Brain pericyte (primary cell): ENCODE results near the gene SAP30.

ENCODE experiments used
- DNase-seq: peaks from one replicate; pipeline ENCODE4 v3.0.0-alpha.2; 2012; ENCODE audit warnings: low read depth, low spot score

The SAP30 gene, protein sequence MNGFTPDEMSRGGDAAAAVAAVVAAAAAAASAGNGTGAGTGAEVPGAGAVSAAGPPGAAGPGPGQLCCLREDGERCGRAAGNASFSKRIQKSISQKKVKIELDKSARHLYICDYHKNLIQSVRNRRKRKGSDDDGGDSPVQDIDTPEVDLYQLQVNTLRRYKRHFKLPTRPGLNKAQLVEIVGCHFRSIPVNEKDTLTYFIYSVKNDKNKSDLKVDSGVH

DNA sequence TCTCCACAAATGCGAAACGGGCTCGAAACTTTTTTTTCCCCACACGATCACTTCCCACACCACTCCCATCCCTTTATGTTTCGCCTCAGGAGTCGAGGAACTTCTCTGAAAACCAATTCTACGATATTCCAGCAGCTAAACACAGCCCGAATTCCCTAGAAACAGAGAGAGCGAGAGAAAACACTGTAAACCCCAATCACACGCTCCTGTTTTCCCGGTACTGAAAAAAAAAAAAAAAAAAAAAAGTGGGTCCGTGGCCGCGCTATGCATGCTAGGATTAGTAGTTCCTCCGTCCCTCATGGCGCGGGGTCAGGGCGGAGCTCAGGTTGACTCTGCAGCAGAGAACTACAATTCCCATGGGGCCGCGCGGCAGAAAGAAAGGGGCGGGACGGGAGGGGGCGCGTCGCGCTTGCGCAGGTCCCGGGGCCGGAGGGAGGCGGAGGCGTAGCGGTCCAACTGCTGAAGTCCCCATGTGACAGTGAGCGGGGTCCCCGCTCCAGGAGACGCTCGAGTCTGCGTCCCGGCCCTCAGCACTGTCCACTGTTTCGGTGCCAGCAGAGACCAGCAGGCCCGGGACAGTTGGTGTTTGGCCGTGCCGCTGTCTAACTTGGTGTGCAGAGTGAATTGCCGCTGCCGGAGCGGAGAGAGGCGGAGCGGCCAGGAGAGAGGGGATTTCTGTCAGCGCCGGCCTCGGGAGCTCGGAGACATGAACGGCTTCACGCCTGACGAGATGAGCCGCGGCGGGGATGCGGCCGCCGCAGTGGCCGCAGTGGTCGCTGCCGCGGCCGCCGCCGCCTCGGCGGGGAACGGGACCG is at the start of gene SAP30:
Gene SAP30, plus strand, starts transcription at position 478 of the 815 bp plus-strand sequence. Its CDS starts 229 bp downstream, at position 707.
- DNase-seq = peak; percentile 93

DNA sequence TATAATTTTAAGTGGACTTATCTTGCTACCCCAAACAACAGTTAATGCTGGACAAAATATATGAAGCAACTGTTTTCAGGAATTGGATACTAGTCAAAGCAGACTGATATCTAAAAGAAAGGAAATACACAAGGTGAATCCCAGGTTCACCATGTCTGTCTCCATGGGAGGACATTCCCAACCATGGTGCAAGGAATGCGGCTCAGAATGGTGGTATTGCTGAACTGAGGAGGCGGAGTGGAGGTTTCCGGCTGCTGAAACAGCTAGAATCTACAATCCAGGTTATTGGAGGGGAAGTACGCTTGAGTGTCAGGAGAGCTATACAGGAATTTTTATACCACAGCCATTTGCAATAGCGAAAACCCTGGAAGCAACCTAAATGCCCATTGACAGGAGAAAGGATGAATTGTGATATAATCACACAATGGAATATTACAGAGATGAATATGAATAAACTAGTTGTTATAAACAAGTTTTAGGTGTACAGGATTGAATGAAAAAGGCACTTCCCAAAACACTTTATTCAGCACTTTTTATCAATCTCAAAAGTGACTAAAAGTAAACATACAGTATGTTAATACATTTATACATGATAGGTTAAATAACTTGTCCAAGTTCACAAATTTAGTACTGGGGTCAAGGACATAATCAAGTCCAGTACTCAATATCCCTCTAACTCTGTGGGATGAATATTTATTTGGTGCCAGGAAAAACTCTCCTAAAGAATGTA is 45.6 kb upstream of the SAP30 start:
- no peak for DNase-seq

DNA sequence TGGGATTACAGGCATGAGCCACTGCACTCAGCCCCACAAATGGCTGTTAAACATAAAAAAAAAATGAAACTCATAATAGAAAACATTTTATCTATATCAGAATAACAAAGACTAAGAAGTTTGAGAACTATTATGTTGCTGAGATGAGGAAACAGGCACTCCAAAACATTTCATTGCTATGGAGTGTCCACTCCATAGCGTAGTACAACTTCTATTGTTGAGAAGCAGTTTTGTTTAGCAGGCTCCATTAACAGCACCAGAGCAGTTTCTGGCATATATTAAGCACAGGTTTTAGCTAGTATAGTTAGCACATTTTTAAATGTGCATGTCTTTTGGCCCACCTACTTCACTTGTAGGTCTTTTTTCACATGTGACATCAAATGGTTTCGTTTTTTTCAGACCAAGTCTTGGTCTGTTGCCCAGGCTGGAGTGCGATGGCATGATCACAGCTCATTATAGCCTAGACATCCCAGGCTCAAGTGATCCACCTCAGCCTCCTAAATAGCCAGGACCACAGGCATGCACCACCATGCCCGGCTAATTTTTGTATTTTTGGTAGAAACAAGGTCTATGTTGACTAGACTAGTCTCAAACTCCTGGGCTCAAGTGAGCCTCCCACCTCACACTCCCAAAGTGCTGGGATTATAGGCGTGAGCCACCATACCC is 42.4 kb upstream of the SAP30 start:
- DNase-seq = no peak

DNA sequence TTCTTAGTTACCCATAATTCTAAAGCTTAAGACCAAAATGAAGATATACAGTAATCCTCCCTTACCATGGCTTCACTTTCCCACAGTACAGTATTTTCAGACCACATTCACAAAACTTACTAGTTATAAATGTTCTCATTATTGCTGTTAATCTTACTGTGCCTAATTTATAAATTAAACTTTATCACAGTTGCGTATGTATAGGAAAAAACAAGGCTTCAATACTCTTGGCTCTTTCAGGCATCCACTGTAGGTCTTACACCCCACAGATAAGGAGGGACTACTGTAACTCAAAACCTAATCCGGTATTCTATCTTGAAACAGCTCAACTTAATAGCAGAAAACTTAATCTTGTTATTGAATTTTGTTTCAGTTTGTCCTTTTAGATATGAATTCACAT is 40.2 kb upstream of the SAP30 start:
- no peak for DNase-seq

DNA sequence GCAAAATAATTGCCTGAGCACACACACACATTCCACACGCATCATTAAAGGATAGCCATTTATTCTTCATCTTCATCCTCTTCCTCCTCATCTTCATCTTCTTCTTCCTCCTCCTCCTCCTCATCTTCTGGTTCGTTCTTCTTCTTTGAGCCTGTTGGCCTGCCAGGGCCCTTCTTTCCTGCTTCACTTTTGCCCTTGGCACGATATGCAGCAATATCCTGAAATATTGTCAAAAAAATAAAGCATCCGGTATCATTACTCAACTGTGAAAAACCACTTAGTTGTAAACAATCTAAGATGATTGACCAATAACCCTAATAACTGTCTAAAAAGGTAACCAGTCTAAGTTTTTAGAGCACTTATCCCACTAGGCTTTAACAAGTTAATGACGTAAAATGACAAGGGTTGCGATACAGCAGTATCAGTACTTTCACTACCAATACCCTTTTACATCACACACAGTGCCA is 38.7 kb upstream of the SAP30 start:
- DNase-seq = no peak

DNA sequence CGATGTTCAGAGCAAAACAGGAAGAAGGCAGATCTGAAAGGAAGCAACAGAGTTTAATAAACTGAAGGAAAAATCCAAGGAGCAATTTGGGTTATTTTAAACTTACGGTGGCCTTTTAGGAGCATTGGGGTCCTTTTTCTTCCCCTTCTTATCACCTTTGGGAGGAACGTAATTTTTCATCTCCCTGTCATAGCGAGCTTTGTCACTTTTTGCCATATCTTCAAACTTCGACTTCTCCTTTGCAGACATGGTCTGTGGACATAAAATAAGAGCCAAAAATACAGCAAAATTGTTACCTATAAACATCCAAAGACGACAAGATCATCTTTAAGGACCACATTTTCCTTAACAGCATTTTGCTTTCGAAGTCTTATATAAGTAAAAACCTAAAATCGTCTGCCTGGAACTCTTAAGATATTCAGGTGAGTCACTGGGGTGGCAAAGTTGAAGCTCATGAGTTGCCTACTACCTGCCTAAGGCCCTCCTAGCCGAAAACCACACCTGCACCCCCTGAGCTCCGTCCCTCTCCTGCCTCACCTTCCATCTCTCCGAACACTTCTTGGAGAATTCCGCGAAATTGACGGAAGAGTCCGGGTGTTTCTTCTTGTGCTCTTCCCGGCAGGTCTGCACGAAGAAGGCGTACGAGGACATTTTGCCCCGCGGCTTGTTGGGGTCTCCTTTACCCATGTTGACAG is 37.6 kb upstream of the SAP30 start:
- no peak for DNase-seq

DNA sequence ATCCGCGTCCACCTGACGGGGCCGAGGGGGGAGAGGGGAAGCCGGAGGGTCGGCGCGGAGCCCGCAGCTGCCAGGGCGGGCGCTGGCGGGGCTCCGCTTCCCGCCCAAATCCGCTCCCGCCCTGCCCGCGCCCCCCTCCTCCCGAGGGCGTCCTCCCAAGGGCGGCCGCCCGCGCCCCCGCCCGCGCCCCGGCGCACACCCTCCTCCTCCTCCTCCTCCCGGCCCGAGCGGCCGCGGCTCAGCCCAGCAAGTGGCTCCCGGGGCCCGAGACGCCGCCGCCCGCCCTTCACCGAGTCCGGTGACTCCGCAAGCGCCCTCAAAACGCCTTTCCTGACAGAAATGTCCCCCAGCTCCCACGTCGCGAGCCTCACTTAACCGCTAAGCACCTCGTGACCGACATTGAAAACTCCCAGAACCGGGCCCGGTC is 37.1 kb upstream of the SAP30 start:
- DNase-seq = no peak

DNA sequence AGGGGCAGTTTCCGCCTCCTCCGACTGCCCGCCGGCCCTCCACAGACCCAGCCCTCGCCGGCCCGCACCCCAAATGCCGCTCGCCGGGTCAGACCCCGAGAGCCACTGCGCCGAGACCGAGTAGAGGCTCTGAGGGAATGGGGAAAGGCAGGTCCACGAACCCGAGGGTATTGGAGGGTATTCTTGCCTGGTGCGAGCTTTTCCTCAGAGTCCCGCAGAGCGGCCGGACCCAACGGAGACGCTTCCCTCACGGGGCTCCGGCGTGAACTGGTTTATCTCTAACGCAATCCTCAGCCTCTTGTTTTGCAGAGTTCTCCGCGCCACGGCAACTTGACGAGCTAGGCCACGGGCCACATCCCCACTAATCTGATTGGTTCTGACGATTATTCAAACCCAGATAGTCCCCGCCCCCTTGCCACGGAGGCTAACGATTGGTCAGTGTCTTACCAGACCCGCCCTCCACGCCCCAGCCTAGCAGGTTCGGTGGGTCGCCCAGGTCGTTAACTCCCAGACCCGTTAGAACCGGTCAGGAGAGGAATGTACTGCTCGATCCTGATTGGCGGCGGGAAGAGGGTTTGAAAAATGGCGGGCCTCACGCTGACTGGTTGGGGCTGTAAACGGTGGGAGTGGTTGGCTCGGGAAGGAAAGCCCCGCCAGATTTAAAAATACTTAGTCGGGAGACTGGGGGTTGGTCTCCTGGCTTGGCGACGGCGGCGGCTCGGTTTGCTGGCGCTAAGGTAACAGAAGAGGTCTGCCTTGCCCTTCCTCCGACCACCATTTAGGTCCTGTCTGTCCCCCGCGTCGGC is 36.5 kb upstream of the SAP30 start, which contains the start of gene HMGB2:
Gene HMGB2, minus strand, starts transcription at position 274 of the 806 bp plus-strand sequence. CDS start 709 bp downstream, outside the sequence.
- DNase-seq = peak; percentile 100

DNA sequence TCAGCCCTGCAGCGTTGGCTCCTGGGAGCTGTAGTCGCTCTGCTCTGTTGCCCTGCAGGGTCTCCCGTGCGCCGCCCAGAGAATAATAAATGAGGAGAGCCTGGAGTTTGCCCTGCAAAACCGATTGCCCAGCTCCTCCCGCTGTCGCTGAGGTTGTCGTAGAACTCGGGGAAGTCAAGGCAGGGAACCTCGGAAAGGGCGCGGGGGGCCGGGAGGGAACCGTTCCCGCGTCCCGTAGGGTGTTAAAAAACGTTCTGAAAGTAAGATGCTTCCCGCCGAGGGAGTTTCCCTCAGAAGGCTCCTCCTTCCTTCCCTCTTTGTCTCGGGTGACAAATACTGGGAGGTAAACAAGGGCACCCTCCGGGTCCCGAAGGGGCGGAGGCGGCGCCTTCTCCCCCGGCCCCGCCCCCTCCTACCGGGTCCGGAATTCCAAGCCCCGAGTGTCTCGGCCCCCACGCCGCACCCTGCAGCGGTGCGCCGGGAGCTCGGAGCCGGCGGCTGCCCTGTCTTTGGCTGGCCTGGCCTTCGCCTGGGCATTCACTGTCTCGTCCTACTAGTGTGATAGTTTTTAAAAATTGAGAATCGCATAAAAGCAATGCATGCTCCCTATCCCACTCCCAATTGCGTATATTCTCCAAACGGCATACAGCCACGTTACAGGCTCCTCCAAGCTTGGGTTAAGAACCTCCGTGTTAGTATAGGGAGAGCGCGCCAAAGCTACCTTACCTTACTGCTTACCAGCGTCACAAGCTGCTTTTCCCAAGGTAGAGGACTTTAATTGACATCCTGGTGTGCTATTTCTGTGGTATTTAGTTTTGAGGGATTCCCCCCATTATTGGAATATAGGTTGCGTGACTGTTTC is 35.6 kb upstream of the SAP30 start:
- DNase-seq = peak; percentile 12

DNA sequence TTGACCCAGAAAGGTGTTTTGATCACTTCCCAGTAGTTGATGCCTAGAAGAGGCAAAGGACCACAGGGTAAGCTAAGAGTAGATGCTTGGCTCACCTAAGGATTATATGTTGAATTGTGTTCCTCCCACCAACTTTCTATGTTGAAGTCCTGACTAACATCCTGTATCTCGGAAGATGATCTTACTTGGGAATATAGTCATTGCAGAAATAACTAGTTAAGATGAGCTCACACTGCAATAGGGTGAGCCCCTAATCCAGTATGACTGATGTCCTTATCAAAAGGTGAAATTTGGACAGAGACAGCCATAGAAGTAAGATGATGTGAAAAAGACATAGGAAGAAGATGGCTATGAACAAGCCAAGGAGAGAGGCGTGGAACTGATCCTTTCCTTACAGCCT is 33.3 kb upstream of the SAP30 start:
- DNase-seq = no peak

DNA sequence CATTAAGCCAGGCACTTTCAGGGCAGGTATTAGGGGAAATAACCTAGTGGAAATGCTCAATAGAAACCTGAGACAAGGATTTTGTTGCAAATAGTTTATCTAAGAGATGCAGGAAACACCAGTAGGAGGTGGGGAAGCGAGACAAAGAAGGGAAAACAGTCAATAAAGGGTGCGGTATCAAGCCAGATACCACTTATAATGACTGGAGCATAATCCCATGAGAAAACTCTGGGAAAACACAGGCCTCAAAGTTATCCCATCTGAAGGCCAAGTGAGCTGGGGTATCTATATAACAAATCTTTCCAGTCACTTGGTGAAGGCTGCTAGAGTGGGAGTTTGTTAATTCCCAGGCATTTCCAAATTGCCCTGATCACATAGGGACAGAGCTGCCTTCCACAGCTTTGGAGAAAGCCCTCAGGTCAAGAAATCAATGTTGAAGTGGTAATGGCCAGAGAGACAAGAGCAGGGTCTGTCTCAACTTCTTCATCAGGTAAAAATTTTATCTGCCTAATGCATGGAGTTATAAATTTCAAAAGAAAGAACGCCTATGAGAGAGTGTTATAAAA is 26.8 kb upstream of the SAP30 start:
- no peak for DNase-seq

DNA sequence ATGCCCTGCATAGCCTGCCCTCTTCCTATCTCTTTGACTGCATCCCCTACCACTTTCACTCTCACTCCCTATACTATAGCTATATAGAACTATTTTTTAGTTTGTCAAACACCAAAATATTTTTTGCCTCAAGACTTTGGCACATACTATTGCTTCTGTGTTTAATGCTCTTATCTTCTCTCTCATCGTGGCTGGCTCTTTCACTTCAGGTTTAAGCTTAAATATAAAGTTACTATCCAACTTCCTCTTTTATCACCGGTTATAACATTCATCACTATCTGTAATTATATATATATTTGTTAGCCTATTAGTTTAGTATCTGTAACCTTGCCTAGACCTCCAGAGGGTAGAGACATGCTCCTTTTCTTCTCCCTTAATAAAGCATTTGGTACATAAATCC is 25.1 kb upstream of the SAP30 start:
- no peak for DNase-seq

DNA sequence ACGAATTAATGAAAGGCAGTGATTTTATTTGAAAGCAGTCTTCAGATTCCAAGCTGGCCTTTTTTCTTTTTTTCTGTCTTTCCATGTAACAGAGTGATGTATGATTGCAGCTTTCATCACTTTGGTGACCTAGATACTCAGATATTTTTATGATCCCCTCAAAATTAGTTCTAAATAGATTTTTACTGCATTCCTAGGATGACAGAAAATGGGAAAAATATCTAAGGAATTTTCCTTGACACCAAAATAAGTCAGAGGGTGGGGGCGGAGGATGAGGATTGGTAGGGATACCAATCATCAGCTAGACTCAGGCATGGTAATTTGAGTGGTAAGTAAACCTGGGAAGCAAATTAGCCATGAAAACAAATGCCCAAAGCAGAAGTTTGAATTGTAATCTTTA is 24.7 kb upstream of the SAP30 start:
- no peak for DNase-seq

DNA sequence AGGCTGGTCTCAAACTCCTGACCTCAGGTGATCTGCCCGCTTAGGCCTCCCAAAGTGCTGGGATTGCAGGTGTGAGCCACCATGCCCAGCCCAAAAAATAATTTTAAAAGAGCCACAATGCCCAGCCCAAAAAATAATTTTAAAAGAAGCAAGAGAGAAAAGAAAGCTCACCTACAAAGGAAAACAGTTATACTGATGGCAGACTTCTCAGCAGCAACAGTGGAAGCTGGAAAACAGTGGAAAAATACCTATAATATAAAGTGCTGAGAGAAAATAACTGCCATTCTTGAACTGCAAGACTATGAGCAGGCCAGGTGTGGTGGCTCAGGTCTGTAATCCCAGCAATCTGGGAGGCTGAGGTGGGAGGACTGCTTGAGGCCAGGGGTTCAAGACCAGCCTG is 23.3 kb upstream of the SAP30 start:
- no peak for DNase-seq

DNA sequence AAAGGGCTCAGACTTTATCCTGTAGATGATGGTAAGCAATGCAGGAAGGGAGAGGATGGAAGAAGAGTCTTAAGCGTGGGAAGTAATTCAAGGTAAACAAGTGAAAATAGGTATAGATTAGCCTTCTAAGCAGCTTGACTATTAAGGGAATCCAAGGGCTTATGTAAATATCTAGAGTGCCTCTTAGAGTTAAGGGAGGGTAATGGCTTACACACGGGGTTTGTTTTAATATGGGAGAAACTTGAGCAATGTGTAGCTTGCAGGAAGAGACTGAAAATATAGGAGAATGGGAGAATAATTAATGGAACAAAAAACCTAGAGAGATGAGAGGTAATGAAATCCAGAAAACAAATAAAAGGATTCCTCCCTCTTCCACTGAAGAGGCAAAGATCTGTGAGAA is 12.8 kb upstream of the SAP30 start:
- DNase-seq = no peak

DNA sequence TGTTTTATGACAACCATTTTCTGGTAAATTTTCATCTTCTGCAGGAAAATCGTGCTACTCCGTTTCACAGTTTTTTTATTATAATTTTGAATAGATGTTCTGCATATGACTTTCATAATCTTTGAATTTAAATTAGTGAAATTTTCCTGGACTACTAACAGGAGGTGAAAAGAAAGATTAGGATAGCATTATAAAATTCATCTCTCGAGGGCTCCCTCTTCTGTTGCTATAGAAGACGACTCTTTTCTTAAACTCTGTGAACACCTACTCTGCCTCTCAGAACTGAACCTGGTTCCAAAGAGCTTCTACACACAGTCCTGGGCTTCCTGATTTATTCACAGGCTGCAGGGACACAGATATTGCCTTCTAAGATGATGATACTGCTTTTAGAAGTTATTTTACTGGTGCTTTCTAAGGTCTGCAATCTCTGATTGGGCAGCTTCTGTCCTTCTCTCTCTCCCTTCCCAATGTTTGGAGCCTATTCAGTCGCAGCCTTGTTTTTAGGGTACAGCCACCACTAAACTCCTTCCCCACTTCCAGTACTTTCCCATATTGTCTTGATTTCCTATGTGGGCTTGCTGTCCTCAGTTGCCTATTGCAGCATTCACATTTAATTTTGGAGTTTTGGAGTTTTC is 10.1 kb upstream of the SAP30 start:
- DNase-seq = no peak

DNA sequence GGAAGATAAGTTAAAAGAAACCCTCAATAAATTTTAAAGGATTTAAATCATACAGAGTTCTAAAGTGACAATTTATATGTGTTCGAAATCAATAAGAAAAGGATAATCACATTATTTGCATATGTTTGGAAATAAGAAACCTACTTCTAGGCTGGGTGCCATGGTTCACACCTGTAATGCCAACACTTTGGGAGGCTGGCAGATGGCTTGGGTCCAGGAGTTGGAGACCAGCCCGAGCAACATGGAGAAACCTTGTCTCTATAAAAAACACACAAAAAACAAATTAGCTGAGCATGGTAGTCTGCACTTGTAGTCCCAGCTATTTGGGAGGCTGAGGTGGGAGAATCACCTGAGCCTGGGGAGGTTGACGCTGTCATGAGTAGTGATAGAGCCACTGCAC is 8.1 kb upstream of the SAP30 start:
- no peak for DNase-seq

DNA sequence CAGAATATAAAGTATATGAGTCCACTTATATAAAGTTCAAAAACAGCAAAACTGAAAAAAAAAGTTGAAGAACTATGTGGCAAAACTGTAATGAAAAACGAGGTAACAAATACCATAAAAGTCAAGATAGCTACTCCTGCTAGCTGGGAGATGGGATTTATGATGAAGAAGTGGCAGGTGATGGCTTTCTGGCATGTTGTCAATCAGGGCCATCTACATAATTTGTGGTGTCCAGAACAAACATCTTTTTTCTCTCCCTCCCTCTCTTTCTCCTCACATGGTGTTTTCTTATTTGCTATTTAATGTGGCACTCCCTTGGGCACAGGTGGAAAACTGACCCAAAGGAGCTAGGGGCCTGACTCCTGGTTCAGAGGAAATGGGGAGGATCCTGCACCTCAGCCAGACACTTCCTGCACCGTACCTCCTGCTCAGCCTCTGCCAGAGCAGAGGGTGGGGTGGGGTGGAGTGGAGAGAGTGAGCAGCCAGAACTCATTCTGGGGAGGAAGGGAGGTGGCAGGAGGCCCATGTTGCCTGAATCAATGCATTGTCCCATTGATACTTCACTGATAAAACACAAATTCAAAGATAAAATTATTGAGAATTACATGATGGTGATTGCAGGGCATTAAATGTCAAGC is 5.3 kb upstream of the SAP30 start:
- DNase-seq = no peak
